IMR-90 (cell line): ENCODE results near the gene SHISA4. TPM values are rescaled to one million over a fixed set of nuclear protein-coding genes. Genes with fewer than 3 reads are reported as not detected.

ENCODE experiments used
- ATAC-seq: fragments of 200-7000 bp; cut with Tn5 transposase; 2 replicates; pipeline ENCODE4 v1.9.1; 2020; ENCODE audit warnings: low read depth, mild to moderate bottlenecking, moderate library complexity
- BruUV-seq: library from RNA; stranded (reverse); fragments of 400-500 nt; replicated peaks from 2 replicates; lab custom pipeline; 2021; lab: Mats Ljungman, UMichigan
- CTCF ChIA-PET: fragments of 300-600 bp; formaldehyde crosslinking; extraction: SDS; loops from one replicate; lab custom pipeline; 2021; ENCODE audit warnings: antibody characterized with exemption; lab: Yijun Ruan, JAX
- POLR2A ChIA-PET: fragments of 300-600 bp; sonication (Branson Sonifier 250); formaldehyde crosslinking; loops from one replicate; lab custom pipeline; 2022; ENCODE audit warnings: antibody characterized with exemption; ENCODE audit not compliant: unreplicated experiment; lab: Charles Lee
- DNase-seq: peaks from one replicate; pipeline ENCODE4 v3.0.0; 2013
- H2AFZ ChIP-seq: replicated peaks from 2 replicates; pipeline ENCODE3; 2013; ENCODE audit warnings: low read length, mild to moderate bottlenecking; ENCODE audit not compliant: poor library complexity
- H2AK5ac ChIP-seq: 2 replicates; pipeline ENCODE4 v1.6.1; 2013; ENCODE audit warnings: low read depth, low read length, inconsistent platforms
- H2AK9ac ChIP-seq: replicated peaks from 2 replicates; pipeline ENCODE3; 2013; ENCODE audit warnings: mild to moderate bottlenecking, low read depth, low read length, moderate library complexity; ENCODE audit not compliant: poor library complexity
- H2BK120ac ChIP-seq: 2 replicates; pipeline ENCODE4 v1.6.1; 2013; ENCODE audit warnings: low read depth, low read length, inconsistent platforms
- H2BK15ac ChIP-seq: 3 replicates; pipeline ENCODE4 v1.6.1; 2013; ENCODE audit warnings: low read depth, low read length, inconsistent platforms
- H2BK20ac ChIP-seq: 2 replicates; pipeline ENCODE4 v1.6.1; 2013; ENCODE audit warnings: low read depth, mild to moderate bottlenecking, inconsistent platforms, low read length, moderate library complexity
- H2BK5ac ChIP-seq: 2 replicates; pipeline ENCODE4 v1.6.1; 2013; ENCODE audit warnings: mild to moderate bottlenecking, low read depth, low read length, inconsistent platforms; ENCODE audit not compliant: poor library complexity, severe bottlenecking
- H3K14ac ChIP-seq: replicated peaks from 2 replicates; pipeline ENCODE4 v1.6.1; 2013; ENCODE audit warnings: low read depth, low read length, inconsistent platforms
- H3K18ac ChIP-seq: 2 replicates; pipeline ENCODE4 v1.6.1; 2013; ENCODE audit warnings: low read depth, low read length, control low read depth
- H3K23ac ChIP-seq: 2 replicates; pipeline ENCODE4 v1.6.1; 2013; ENCODE audit warnings: low read depth, low read length, inconsistent platforms
- H3K27ac ChIP-seq: 2 replicates; pipeline ENCODE4 v1.5.1; 2013; ENCODE audit warnings: mild to moderate bottlenecking, control low read depth, low read length; ENCODE audit not compliant: insufficient read depth
- H3K27me3 ChIP-seq: 2 replicates; pipeline ENCODE4 v1.6.1; 2013; ENCODE audit warnings: low read length; ENCODE audit not compliant: control insufficient read depth, insufficient read depth
- H3K36me3 ChIP-seq: 2 replicates; pipeline ENCODE4 v1.6.1; 2013; ENCODE audit warnings: low read length, mixed read lengths; ENCODE audit not compliant: control insufficient read depth, insufficient read depth
- H3K4ac ChIP-seq: 2 replicates; pipeline ENCODE4 v1.6.1; 2013; ENCODE audit warnings: low read depth, low read length, inconsistent platforms
- H3K4me1 ChIP-seq: 2 replicates; pipeline ENCODE4 v1.6.1; 2013; ENCODE audit warnings: low read length, mixed read lengths; ENCODE audit not compliant: control insufficient read depth, insufficient read depth
- H3K4me2 ChIP-seq: 2 replicates; pipeline ENCODE4 v1.6.1; 2013; ENCODE audit warnings: low read depth, mild to moderate bottlenecking, control low read depth, low read length, moderate library complexity
- H3K4me3 ChIP-seq: 2 replicates; pipeline ENCODE4 v1.5.1; 2013; ENCODE audit warnings: low read depth, mild to moderate bottlenecking, control low read depth, low read length, moderate library complexity; ENCODE audit not compliant: insufficient read depth
- H3K56ac ChIP-seq: 2 replicates; pipeline ENCODE4 v1.6.1; 2013; ENCODE audit warnings: low read length, inconsistent platforms; ENCODE audit not compliant: insufficient read depth; ENCODE audit errors: extremely low read depth
- H3K79me1 ChIP-seq, 2 experiments: 2 replicates each; pipeline ENCODE4 v1.6.1; 2013; ENCODE audit warnings: low read length in 2 of 2, inconsistent platforms in 1 of 2, low read depth in 1 of 2
- H3K9ac ChIP-seq: 2 replicates; pipeline ENCODE4 v1.6.1; 2013; ENCODE audit warnings: low read depth, low read length, control low read depth
- H3K9me1 ChIP-seq: 2 replicates; pipeline ENCODE4 v1.6.1; 2013; ENCODE audit warnings: low read length, inconsistent platforms; ENCODE audit not compliant: insufficient read depth
- H3K9me3 ChIP-seq: 2 replicates; pipeline ENCODE4 v1.6.1; 2013; ENCODE audit warnings: low read length; ENCODE audit not compliant: control insufficient read depth, insufficient read depth
- H4K20me1 ChIP-seq: 2 replicates; pipeline ENCODE4 v1.6.1; 2013; ENCODE audit warnings: low read length, inconsistent platforms; ENCODE audit not compliant: insufficient read depth
- H4K5ac ChIP-seq: 2 replicates; pipeline ENCODE4 v1.6.1; 2013; ENCODE audit warnings: mild to moderate bottlenecking, low read depth, low read length, control low read depth
- H4K8ac ChIP-seq, 2 experiments: 2 replicates each; pipeline ENCODE4 v1.6.1; 2013; ENCODE audit warnings: low read depth in 2 of 2, low read length in 2 of 2, control low read depth in 1 of 2, inconsistent platforms in 1 of 2
- H4K91ac ChIP-seq: 2 replicates; pipeline ENCODE4 v1.6.1; 2013; ENCODE audit warnings: low read depth, low read length, inconsistent platforms; ENCODE audit not compliant: insufficient read depth
- FOS ChIP-seq: fragments of 150-350 bp; IDR thresholded peaks from 2 replicates; pipeline ENCODE4 v1.6.1; 2016; ENCODE audit warnings: low read depth, low read length
- MXI1 ChIP-seq: IDR thresholded peaks from 2 replicates; pipeline ENCODE4 v1.6.1; 2012; ENCODE audit warnings: low read depth, mild to moderate bottlenecking, low read length, moderate library complexity, borderline replicate concordance
- RCOR1 ChIP-seq: IDR thresholded peaks from 2 replicates; pipeline ENCODE4 v1.6.1; 2012; ENCODE audit warnings: mild to moderate bottlenecking, low read length, improper control_type of control experiment; ENCODE audit not compliant: insufficient replicate concordance
- WGBS, 2 experiments: methylation state at CpG; one replicate each; pipeline versions ENCODE4 v1.1.5 to v1.1.7; 2013; ENCODE audit warnings: missing lambda C conversion rate in 2 of 2; ENCODE audit not compliant: insufficient read length in 1 of 2; ENCODE audit errors: extremely low coverage in 2 of 2; 5-methylcytosine and 5-hydroxymethylcytosine counted together
- dilution Hi-C: fragments of 300-500 bp; cut with HindIII; formaldehyde crosslinking; loops from one replicate; pipeline ENCODE4 v1.14.3; 2018; ENCODE audit warnings: low sequenced_read_pairs; ENCODE audit not compliant: unreplicated experiment
- in situ Hi-C: fragments of 300-500 bp; cut with MboI; formaldehyde crosslinking; loops from 3 replicates; pipeline ENCODE4 v1.14.3; 2019; ENCODE audit warnings: low sequenced_read_pairs, inconsistent platforms, mixed read lengths
- intact Hi-C: fragments of 100-400 bp; cut with micrococcal nuclease; formaldehyde crosslinking; loops from 2 replicates; pipeline ENCODE4 v1.10.0; 2022
- polyA plus RNA-seq, 3 experiments: library from polyadenylated mRNA; depleted of rRNA; stranded (reverse); fragments of >200 nt; gene quantifications; 2 replicates each; pipeline ENCODE4 v1.2.3, GENCODE V29; 2012; ENCODE audit warnings: low replicate concordance in 1 of 3
- total RNA-seq: library from RNA; depleted of rRNA; stranded (reverse); fragments of >200 nt; gene quantifications from 2 replicates; pipeline ENCODE4 v1.2.3, GENCODE V29; 2012

The SHISA4 gene
- total and polyA plus RNA-seq, 2 of the 4 experiments (the other 2 are of a cell fraction), result 10.0 to 34.8 TPM

DNA sequence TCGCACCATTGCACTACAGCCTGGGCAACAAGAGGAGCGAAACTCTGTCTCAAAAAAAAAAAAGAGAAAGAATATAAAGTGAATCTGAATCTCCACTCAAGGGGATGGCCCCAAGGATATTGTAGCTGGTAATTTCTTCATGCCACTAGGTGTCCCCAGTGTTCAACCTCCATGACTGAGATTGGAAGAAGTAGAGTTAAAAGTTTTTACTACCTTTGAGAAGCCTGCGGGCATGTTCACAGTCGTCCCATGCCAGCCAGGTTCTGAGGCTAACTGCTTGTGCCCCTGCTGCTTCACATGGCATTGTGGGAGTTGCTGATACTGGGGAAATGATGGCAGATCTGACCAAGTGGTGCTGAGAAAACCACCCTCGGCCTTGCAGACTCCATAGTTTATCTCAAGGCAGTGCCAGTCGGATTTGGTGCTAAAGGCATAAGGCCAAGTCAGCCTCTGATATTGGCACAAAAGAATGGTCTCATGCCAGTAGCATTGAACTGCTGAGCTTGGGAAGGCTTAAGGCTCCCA lies 10.8 kb upstream of the SHISA4 start (continued):
- TF ChIP-seq FOS, result no peak

DNA sequence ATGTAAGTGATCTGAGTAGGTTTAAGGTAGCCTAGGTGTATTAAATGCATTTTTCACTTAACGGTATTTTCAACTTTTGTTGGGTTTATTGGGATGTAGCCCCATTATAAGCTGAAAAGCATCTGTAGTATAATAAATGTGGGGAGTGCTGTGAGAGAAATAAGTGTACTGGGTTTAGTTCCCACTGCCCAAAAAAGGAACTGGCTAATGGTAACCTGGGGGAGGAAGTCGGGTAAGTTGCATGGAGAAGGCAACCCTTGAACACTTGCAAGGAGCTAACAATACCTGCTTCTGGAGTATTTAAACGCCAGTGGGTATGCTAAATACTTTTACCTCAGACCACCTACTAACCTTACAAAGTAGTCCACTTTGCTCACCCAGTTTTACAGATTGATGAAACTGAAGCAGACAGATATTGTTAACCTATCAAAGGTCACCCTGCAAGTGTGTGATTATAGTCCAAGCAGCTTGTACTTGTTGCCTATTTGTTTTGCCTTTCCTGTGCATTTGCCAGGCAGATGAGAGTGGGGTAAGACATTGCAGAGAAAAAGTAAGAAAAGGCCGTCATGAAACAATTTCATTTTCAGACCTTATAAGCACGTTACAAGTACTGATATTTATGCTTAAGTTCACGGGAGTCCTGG lies 7.6 kb upstream of the SHISA4 start:
- peaks cover 3% of the 10 kb centered on the region for H4K20me1 ChIP-seq
- no peak overlapping the region for H3K4me3 ChIP-seq
- no peak overlapping the region for H2BK20ac ChIP-seq
- no peak for ATAC-seq
- TF ChIP-seq RCOR1, result no peak
- no peak for TF ChIP-seq MXI1
- no peak overlapping the region for H2BK5ac ChIP-seq
- no peak overlapping the region for H4K91ac ChIP-seq
- H3K79me1 ChIP-seq, result peaks cover 3 to 9% of the 10 kb centered on the region in 2 experiments; a peak in 2 of 4 replicates
- H4K8ac ChIP-seq, result no peak overlapping the region
- CTCF ChIA-PET, result interaction anchor here (1.5 kb wide), 1 partner anchor 15 kb away, joined by 4 read pairs; no protein-coding TSS in a partner anchor
- H2BK120ac ChIP-seq, result no peak overlapping the region
- no peak overlapping the region for H2AK5ac ChIP-seq
- no peak overlapping the region for H3K14ac ChIP-seq
- no peak for DNase-seq
- intact Hi-C loops (loop anchor here (10.0 kb wide), 1 partner anchor 234 kb away; no protein-coding TSS in a partner anchor), in situ Hi-C loops (no loop called here), dilution Hi-C loops (no loop called here)
- peaks cover 27% of the 10 kb centered on the region for H3K9me1 ChIP-seq
- no peak overlapping the region for H4K5ac ChIP-seq
- no TSS peak for BruUV-seq
- POLR2A ChIA-PET, result interaction anchor here (0.6 kb wide), 1 partner anchor 17 kb away, joined by 3 read pairs; no protein-coding TSS in a partner anchor
- H3K9ac ChIP-seq, result no peak overlapping the region
- no peak overlapping the region for H3K4ac ChIP-seq
- H3K56ac ChIP-seq, result no peak overlapping the region
- H3K18ac ChIP-seq, result no peak overlapping the region
- no peak overlapping the region for H2BK15ac ChIP-seq
- no peak overlapping the region for H2AFZ ChIP-seq
- peaks cover 3% of the 10 kb centered on the region for H3K36me3 ChIP-seq
- H3K23ac ChIP-seq, result no peak overlapping the region
- no peak overlapping the region for H2AK9ac ChIP-seq
- no CpG with 5 or more reads among the region's 6 CpGs for WGBS, 2 experiments
- H3K4me2 ChIP-seq, result no peak overlapping the region
- H3K4me1 ChIP-seq, result peaks cover 23% of the 10 kb centered on the region
- no peaks in the 10 kb centered on the region for H3K9me3 ChIP-seq
- H3K27me3 ChIP-seq, result no peaks in the 10 kb centered on the region
- no peak overlapping the region for H3K27ac ChIP-seq
